ENCODE data around the gene ARSI.

GRCh38 chr5:150271923-150272322 lies 30.8 kb downstream of the ARSI start:
- TF ChIP-seq CTCF (IDR thresholded peaks at IDR 0.05; ENCODE audit: low read depth, low read length, poor library complexity, severe bottlenecking) (no peak), EZH2phosphoT487 (IDR thresholded peaks at IDR 0.05; ENCODE audit: borderline replicate concordance, low read length) (no peak)
